COR-L47 (cell line): Measurements from ENCODE around the gene COL4A3.

Experiments used
- DNase-seq: peaks from one replicate; lab custom pipeline; 2025; lab: John Stamatoyannopoulos, UW

COL4A3 gene

DNA sequence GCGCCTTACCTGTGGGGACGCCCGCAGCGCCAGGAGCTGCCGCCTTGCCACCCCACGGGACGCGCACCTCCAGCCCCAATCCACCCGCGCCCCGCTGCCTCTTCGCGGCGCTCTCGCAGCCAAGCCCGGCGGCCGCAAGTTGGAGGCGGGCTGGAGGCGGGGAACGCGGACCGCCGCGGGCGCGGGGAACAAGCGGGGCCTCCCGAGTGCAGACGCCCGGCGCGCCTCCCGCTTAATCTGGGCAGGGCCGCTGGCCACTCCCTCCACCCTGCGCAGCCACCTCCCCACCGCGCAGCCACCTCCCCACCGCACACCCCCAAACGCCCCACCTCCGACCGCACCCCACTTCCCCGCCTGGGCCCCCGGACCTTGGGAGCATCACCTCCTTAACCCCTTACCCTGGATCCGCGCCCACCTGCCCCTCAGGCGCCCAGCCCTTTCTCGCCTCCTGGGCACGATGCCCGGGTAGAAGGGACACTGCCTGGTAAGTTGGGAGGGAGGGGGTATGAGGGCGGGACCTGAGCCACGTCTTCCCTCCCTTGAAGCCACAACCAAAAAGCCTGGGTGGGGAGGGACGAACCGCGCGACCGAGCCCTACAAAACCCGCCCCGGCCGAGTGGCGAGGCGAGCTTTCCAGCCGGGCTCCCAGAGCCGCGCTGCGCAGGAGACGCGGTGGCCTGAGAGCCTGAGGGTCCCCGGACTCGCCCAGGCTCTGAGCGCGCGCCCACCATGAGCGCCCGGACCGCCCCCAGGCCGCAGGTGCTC, at the start of gene COL4A3, which contains the start of gene COL4A4:
Gene COL4A3, plus strand, starts transcription at position 627 of the 765 bp plus-strand sequence. Its CDS starts 103 bp downstream, at position 730.
Gene COL4A4, minus strand, starts transcription at position 208 of the 765 bp plus-strand sequence. CDS start 16,722 bp downstream, outside the sequence.
- DNase-seq = peak; percentile 27

DNA sequence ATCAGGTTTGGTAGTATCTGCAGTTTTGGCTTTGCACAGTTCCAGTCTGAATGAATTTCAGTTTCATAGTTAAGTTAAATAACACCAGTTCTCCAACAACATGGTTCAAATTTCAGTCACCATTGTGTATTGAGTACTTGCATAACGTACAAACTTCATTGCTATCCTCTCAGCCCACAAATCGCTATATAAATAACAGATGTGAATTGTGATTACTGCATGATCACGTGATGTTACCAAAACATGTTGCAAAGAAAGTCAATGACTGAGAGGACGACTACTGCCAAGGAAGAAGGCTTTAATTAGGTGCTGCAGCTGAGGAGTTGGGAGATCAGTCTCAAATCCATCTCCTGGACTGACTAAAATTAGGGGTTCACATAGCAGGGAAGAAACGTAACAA, 48.7 kb upstream of the COL4A3 start:
- no peak for DNase-seq

DNA sequence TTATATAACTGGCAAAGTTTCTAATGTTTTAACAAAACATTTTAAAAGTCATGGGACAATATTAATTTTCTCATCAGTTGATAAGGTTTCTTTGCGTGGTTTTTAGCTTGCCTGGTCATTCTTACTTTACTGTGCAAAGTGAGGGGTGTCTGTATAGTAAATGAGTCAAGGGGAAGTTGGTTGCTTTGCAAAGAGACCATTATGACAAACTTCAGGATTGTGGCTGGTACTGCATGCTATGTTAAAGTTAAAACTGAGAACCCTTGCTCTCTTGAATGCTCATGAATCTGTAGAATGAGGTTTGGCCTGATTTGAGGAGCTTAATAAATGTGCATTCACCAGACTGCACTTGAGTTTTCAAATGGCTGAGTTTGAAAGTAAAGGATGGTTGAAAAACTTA, 47.4 kb upstream of the COL4A3 start:
- DNase-seq = no peak

DNA sequence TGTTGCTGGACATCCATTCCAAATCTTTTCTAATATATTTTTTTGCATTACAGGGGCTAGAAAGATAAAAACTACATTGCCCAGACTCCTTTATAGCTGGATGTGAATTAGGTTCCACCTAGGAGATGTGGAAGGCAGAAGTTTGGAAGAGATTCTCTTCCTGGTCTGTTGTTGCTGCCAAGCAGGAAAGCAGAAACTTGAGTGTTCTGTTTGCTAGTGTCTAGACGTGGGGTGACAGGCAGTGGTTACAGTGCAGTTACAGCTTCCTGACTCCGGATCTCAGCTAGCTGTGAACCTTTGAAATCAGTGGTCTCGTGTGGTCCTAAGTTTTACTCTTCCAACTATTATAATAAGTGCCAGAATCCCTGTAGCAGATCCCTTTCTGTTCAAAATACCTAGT, 46.6 kb upstream of the COL4A3 start:
- DNase-seq = no peak

DNA sequence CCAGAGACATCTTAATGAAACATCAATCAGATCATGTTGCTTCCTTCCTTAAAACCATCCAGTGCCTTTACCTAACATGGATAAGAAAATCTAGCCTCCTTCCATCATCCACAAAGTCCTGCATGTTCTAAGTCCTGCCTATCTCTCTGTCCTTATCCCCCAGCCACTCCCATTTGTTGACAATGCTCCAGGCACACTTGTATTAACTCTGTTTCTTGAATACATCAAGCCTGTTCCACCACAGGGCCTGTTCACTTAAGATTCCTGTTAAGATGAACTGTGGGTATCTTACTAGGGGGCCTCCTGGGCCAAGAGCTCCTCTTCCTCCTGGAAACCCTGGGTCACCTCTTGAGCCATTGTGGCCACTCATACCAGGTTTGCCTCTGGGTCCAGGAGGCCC, 46.1 kb upstream of the COL4A3 start:
- DNase-seq = no peak

DNA sequence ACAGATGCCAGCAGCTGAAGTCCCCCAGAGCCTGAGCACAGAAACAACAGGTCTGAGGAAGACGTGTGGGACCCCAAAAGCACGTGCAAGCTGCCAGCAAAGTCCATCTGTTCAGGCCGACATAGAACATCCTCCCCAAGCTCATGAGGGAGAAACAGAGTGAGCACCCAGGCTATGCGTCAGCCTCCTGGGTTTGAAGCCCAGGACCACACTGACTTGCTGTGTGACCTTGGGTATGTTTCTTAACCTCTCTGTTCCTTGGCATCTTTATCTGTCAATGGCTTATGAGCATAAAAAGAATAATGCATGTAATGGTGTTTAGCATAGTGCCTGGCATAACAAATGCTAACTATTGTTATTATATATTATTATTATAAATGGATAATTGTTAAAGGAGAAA, 40.7 kb upstream of the COL4A3 start:
- DNase-seq = no peak

DNA sequence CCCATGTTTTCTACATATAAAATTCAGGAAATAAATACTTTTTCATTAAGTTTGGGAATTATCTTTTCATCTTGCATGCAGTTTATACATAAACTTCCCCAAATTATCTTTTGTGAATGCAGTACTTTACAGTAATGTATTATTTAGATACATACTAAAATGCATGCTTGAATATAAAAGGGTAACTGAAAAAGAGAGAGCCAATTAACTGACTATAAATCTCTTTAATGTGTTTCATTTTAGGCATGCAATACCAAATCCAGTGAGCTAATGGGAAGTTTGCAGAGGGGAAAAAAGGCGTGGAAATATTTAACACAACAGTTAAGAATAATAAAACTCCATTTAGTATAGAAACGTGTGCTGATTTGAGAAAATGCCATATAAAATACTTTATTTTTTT, 39.6 kb upstream of the COL4A3 start:
- DNase-seq = no peak

DNA sequence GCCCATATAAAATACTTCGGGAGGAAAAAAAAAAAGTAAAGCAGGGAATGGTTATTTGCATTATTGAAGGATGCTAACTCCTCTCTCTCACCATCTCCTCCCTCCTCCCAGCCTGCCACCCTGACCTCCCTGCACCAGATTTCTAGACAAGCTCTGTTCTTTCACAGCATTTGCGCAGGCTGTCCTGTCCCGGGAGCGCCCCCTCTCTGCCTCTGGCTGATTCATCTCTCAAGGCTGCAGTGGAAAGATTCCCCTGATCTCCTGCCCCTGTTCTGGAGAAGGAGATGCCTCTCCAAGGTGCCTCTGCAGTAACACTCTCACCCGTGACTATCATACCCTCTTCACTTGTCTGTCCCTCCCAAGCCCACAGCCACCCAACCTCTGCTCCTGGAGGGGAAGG, 38.9 kb upstream of the COL4A3 start:
- no peak for DNase-seq

DNA sequence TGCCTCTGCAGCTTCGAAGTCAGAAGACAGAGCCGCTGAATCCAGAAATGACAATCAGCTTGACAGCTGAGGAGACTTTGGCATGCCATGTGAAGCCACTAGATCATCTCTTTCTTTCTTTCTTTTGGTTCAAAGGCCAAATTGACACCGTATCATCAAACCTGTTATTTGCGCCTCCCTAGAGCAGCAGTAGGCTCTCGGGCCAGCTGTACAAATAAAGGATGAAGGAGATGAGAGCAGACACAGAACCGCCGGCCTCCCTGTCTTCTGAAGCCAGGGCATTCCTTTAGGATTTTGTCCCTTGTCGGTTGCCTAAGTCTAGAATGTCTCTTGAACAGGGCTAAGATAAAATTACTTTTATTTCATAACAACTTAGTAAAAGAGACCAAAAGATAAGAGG, 37.2 kb upstream of the COL4A3 start:
- DNase-seq = peak; percentile 59

DNA sequence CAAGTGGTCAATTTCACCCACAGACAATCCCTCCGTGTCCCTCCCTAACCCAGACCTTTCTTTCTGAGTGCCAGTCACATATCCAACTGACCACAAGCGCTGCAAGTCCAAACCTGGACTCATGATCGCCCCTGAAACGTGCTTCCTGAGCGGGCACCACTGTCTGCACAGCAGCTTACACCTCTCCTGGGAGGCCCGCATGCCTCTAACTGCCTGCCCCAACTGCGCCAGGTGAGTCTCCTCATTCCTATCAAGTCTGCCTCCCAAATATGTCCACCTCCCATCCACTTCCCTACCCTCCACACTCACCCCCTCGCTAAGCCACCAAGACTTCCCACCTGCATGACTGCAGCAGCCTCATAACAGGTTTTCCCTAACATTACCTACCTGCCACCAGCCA, 33.8 kb upstream of the COL4A3 start:
- no peak for DNase-seq

DNA sequence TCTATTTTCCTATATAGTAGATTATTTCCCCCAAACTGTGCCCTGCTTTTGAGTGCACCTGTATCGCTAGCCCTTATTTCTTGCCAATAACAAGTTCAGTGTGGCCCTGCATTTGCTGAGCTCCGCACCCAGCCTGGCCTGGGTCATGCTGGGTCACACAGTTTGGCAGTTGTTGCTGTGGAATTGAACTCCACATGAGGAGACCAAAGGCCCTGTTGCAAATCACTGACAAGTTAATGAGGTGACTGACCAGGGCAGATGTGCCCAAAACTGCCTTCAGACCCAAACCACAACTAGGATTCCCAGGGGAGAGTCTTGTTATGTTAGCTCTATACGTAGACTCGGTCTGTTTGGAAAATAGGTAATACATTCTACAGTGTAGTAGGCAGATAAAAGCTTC, 31.4 kb upstream of the COL4A3 start:
- DNase-seq = no peak

DNA sequence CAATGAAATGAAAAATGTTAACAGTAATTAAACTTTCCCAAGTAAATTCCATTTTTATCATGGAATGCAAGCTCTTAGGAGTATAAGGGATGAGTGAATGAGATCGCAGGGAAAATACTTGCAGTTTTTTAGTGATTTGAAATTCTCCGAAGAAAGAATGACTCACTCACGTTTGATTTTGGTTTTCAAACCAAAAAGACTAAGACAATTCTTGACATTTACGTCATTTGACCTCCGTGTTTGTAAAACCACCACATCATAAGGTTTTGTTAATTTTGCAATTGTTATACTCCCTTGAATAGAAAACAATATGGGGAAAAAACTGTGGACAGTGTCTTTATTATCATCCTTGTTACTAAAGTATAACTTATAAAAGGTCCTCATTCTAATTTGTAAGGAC, 29.8 kb upstream of the COL4A3 start:
- DNase-seq = no peak

DNA sequence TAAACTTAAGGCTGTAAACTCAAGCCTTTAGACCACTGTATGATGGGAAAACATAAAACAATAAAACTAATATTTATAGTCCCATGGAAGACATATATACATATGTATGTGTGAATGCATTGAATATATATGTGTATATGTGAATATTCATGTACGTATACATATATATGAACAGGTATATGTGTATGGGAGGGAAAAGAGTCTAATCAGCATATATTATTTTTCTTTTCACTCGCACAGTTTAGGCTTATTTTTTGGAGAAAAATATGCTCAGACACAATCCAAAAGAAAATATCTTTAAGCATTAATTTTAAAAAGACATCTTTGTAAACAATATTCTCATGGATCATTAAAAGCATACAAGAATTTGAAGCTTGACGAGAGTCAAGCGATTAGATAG, 23.1 kb upstream of the COL4A3 start:
- no peak for DNase-seq

DNA sequence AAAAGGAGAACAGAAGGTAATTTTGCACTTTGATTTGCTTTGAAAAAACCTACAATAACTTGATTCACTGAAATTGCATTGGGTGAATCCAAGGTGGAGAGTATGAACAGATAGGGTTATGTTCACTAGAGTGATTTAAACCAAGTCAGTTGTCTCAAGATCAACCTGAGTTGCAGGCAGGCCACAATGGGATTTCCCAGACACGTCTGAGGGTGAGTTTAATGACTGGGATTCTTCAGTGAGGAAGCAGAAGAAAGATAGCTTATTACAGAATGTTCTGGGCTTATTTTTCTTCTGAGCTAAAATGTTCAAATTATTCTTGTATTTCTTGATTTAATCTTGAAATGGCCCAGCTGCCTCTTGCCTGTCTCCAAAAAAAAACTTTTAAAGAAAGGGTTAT, 20.5 kb upstream of the COL4A3 start:
- DNase-seq = no peak

DNA sequence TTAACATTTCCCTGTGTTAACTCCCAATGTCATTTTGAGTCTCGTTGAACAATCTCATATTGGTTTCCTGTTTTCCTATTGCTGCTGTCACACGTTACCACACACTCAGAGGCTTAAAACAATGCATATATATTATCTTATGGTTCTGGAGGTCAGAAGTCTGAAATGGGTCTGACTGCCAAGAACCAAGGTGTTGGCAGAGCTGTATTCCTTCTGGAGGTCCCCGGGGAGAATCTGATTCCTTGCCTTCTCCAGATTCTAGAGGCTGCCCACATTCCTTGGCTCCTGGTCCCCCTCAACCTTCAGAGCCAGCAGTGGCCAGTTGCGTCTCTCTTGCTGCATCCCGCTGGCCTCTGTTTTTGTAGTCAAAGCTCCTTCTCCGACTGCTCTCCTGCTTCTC, 18.0 kb upstream of the COL4A3 start:
- no peak for DNase-seq

DNA sequence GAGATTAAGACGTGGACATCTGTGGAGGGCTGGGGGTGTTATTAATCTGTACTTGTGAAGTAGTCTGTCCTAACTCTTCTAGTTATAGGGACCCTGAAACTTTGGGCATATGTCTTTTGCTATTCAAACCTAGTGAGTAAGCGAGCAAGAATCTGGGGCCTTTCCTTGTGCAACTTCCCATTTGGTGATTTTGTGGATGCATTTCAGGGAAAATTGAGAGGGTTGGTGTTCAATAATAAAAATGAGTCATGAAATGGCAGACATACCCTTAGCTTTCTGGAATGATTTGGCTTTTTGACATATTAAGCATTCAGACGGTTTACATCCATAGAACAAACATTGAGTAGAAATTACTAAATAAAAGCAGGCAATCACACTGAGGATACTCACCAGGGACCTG, 17.4 kb upstream of the COL4A3 start:
- DNase-seq = no peak

DNA sequence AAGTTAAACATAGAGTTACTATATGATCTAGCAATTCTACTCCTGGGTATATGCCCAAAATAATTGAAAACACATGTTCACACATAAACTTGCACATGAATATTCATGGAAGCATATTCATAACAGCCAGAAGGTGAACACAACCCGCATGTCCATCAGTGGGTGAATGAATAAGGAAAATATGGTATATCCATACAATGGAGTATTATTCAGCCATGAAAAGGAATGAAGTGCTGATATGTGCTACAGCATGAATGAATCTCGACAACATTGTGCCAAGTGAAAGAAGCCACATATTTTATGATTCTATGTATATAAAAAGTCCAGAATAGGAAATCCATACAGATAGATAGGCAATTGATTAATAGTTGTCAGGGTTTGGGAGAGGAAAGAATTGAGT, 16.3 kb upstream of the COL4A3 start:
- no peak for DNase-seq

DNA sequence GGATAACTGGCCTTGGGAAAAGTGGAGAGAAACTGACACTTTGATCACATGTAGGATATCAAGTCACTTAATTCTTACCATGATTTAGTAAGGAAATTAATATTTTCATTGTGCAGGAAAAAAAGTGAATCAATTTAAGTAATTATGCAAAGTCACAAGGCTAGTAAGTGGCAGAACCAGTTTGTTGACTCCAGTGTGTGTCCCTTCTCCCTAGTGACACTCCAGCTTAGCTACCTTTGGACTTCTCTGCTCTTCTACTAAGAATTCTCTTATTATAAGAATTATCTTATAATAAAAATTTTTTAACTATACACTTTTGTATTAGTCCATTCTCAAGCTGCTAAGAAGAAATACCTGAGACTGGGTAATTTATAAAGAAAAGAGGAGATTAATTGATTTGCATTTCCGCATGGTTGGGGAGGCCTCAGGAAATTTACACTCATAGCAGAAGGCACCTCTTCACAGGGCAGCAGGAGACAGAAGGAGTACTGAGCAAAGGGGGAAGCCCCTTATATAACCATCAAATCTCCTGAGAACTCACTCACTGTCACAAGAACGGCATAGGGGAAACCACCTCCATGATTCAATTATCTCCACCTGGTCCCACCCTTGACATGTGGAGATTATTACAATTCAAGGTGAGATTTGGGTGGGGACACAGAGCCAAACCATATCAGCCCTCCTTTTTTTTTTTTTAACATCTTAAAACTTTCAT, 14.0 kb upstream of the COL4A3 start:
- no peak for DNase-seq

DNA sequence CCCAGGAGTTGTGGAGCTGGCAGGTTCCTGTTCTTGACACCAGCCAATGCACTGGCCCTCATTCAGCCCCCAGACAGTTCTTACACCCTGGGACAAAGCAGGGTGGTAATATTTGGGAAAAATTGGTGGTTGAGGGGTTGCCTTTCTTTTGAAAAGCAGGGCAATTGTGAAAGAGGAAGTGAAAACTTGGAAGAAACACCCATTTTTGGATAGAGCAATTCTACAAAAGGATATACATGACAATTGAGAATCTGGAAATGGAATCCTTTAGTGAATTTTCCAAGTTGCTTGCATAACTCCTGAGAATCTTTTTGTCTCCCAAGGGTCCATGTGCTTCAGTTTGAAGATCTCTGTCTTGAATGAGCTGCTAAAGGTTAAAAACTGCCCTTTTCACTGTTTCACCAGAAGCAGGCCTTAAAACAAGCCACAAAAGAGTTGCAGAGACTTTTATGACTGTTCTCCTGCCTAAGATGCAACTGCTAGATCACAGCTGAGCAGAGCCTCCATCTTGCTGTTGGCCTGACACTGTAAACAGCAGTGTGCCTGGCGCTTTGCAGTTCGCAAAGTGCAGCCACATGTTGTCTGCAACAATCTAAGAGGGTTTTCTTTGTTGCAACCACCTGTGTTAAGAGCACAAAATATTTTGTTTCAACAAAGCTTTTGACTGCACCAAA, 12.2 kb upstream of the COL4A3 start:
- DNase-seq = no peak

DNA sequence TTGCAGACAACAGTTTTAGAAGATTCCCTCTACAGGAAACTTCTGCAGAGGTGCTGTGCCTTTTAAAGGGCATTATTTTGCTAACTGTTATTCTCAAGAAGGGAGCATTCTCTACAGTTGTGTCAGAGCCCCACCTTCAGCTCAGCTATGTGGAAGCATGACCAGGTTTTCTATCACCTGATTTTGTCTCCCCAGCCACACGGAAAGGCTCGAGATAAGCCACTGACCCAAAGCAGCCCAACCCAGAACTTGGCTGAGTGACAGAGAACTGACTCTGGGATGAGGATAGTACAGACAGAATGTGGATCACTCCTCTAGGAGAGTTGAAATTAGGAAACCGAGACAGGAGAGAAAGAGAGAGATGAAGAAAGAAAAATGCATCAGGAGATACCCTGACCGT, 11.1 kb upstream of the COL4A3 start:
- no peak for DNase-seq

DNA sequence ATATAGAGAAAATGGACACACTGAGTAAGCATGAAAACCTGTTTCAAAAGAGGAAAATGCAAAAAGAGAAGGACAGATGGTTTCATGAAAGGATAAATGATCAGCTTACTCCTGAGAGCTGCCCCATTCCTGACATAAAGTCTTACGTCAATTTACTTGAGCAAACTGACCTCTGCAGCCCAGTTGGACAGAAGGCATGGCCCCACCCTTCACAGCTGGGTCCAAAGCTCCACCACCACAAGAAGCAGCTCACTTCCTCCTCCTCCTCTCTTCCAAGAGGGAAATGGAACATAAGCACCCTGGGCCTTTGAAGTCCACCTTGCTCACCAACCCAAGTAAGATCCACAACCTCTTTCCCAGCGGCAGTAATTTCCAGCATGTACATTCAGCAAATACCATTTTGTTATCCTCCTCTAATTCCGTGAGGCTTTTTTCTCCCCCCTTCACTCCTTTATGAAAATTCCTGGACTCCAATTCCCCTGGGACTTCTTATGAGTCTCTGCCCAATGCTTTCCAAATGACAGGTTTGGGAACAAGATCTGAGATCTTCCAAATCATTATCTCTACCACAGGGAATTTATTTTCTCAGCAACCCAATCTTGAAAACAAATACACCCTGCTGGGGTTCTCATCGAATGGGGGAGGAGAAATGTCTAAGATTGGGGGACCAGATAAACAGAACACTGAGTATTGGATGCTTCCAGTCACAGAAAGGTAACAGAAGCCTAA, 10.5 kb upstream of the COL4A3 start:
- DNase-seq = no peak
